Endothelial cell of umbilical vein (primary cell): ENCODE results near the gene WDR82.

Experiments
- POLR2A ChIP-seq: IDR thresholded peaks from 2 replicates; pipeline ENCODE4 v1.6.1; 2012; ENCODE audit warnings: low read depth, mild to moderate bottlenecking, control low read depth, low read length
- TF ChIP-seq, protein P1 (sequence below), 2 donors: IDR thresholded peaks; 1 replicate in 1 of 2; 2 replicates in 1 of 2; pipeline ENCODE4 v1.5.1; 2011; ENCODE audit warnings: low read length in 2 of 2, mild to moderate bottlenecking in 2 of 2, moderate library complexity in 2 of 2, control low read depth in 1 of 2, inconsistent platforms in 1 of 2, low read depth in 1 of 2; ENCODE audit not compliant: insufficient read depth in 1 of 2; ENCODE audit errors: extremely low read depth in 1 of 2

DNA sequence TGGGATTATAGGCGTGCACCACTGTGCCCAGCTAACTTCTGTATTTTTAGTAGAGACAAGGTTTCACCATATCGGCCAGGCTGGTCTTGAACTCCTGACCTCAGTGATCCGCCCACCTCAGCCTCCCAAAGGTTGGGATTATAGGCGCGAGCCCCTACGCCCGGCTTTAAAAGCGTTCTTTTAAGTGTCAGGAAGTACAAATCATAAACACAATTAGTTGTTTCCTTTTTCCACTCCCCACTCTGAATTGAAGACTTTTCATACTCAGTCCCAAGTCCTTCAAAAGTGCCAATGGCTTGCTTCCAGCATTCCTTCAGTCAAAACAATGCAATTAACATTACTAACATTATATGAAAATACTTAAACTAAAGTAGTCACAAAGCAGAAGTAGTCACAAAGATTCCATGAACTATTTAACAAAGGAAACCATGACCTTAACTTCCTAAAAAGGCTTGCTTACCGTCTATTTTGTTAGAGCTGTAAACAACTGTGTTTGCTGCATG is 8.1 kb downstream of the WDR82 start:
- TF ChIP-seq, protein P1, sequence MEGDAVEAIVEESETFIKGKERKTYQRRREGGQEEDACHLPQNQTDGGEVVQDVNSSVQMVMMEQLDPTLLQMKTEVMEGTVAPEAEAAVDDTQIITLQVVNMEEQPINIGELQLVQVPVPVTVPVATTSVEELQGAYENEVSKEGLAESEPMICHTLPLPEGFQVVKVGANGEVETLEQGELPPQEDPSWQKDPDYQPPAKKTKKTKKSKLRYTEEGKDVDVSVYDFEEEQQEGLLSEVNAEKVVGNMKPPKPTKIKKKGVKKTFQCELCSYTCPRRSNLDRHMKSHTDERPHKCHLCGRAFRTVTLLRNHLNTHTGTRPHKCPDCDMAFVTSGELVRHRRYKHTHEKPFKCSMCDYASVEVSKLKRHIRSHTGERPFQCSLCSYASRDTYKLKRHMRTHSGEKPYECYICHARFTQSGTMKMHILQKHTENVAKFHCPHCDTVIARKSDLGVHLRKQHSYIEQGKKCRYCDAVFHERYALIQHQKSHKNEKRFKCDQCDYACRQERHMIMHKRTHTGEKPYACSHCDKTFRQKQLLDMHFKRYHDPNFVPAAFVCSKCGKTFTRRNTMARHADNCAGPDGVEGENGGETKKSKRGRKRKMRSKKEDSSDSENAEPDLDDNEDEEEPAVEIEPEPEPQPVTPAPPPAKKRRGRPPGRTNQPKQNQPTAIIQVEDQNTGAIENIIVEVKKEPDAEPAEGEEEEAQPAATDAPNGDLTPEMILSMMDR (IDR thresholded peaks at IDR 0.05; ENCODE audit: extremely low read depth in 1 of 2, insufficient read depth in 1 of 2, low read depth in 1 of 2, low read length in 2 of 2): no peak
- TF ChIP-seq POLR2A: no peak
